Neutrophil (primary cell): ENCODE data around the gene VPS51.

Experiments used
- H3K27ac ChIP-seq: fragments of 200-600 bp; sonication (generic); 2 replicates; pipeline ENCODE4 v1.5.1; 2016; ENCODE audit warnings: mild to moderate bottlenecking, moderate library complexity
- H3K27me3 ChIP-seq: fragments of 200-600 bp; sonication (generic); 2 replicates; pipeline ENCODE4 v1.6.0; 2016; ENCODE audit warnings: mild to moderate bottlenecking
- H3K36me3 ChIP-seq: fragments of 200-600 bp; sonication (generic); 2 replicates; pipeline ENCODE4 v1.5.1; 2017
- H3K4me1 ChIP-seq, 2 experiments: fragments of 200-600 bp in 1 of 2; sonication (generic) in 1 of 2; 1 replicate in 1 of 2; 2 replicates in 1 of 2; pipeline versions ENCODE4 v1.5.1 to v1.6.1; 2013 to 2016; ENCODE audit warnings: low read depth in 1 of 2, low read length in 1 of 2, mild to moderate bottlenecking in 1 of 2, moderate library complexity in 1 of 2; ENCODE audit not compliant: control insufficient read depth in 1 of 2, insufficient read depth in 1 of 2
- H3K4me3 ChIP-seq, 2 experiments: fragments of 200-600 bp in 1 of 2; sonication (generic) in 1 of 2; 1 replicate in 1 of 2; 2 replicates in 1 of 2; pipeline ENCODE4 v1.5.1; 2013 to 2016; ENCODE audit warnings: low read depth in 1 of 2, low read length in 1 of 2, mild to moderate bottlenecking in 1 of 2, moderate library complexity in 1 of 2
- H3K9me3 ChIP-seq: fragments of 200-600 bp; sonication (generic); 2 replicates; pipeline ENCODE4 v1.5.1; 2016
- CTCF ChIP-seq: fragments of 200-600 bp; sonication (generic); IDR thresholded peaks from 2 replicates; pipeline ENCODE4 v1.5.1; 2016; ENCODE audit warnings: antibody characterized with exemption

The VPS51 gene

DNA sequence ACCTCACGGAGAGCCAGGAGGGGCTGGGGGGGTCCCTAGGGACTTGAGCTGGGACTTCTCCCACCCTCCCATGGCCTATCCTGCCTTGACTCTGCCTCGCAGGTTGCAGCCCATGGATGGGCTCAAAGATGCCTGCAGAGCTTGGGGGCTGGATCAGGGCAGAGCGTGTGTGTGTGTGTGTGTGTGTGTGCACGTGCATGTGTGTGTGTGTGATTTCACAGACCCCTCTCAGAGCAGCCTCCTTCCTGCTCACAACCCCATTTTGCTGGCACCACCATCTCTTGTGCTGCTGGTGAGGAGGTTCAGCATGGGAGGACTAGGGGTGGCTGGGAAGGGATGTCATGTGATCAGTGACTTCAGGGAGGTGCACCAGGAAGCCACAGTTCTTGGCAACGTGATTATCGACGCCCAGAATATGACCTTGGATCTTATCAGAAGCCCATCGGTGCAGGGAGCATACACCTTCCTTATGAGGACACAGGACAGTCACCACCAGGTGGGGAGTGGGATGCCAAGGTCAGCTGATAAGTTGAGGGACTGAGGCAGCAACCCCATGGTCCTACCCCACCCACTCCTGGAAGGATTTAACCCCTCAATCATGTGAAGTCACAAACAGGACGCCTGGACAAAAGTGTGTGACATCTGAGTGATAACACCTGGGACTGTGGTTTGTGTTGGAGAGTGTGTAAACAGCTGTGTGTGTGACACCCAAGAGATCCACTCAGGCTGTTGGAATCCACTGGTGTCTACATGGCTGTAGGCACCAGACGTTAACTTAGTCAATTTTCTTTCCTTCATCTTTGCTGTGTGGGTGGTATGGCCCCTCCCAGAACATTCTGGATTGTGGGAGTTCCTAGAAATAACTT is 35.8 kb upstream of the VPS51 start:
- no peak for TF ChIP-seq CTCF
- Histone ChIP-seq H3K4me3 (no peak overlapping the region), H3K27me3 (no peaks in the 10 kb centered on the region), H3K27ac (no peak overlapping the region), H3K4me1 (no peaks in the 10 kb centered on the region), H3K36me3 (no peaks in the 10 kb centered on the region), H3K9me3 (no peaks in the 10 kb centered on the region)

DNA sequence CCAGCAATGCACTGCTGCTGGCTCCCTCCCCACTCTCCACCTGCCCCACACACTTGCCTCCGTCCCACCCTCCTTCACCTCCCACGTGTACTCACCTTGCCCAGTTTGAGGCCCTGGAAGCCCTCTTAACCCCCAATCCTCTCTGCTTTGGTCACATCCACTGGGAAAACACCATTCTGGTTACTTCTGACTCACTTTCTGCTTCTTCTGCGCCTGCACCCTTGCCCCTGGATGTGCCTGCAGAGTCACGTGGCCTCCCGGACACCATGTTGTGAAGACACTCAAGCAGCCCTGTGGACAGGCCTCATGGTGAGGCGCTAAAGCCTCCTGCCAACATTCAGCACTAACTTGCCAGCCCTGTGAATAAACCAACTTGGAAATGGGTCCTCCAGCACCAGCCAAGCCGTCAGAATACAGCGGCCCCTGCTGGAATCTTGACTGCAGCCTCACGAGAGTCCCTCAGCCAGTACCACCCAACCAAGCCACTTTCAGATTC is 35.1 kb upstream of the VPS51 start:
- Histone ChIP-seq H3K9me3 (no peaks in the 10 kb centered on the region), H3K4me3 (no peak overlapping the region), H3K36me3 (no peaks in the 10 kb centered on the region), H3K4me1 (no peaks in the 10 kb centered on the region), H3K27me3 (no peaks in the 10 kb centered on the region), H3K27ac (no peak overlapping the region)
- TF ChIP-seq CTCF, result no peak

DNA sequence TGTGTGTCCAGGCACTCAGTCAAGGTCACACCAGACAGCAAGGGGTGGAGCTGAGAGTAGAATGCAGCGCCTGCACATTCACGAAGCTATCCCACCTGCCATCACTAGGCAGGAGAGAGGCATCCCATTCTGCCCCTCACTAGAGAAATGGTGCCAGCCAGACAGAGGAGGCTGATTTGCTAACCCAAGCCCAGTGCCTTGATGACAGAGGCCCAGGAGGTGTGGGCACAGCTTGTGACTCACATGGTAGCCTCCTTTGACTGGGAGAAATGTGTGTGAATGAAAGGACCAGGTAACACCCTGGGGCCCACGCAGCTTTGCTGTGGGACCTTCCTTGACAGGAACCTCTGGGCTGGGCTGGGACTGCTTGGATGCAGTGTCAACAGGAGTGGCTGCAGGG is 32.5 kb upstream of the VPS51 start:
- H3K36me3 ChIP-seq, result no peaks in the 10 kb centered on the region
- H3K27me3 ChIP-seq, result no peaks in the 10 kb centered on the region
- no peaks in the 10 kb centered on the region for H3K9me3 ChIP-seq
- TF ChIP-seq CTCF, result no peak
- H3K4me3 ChIP-seq, result no peak overlapping the region
- H3K27ac ChIP-seq, result no peak overlapping the region
- no peaks in the 10 kb centered on the region for H3K4me1 ChIP-seq

DNA sequence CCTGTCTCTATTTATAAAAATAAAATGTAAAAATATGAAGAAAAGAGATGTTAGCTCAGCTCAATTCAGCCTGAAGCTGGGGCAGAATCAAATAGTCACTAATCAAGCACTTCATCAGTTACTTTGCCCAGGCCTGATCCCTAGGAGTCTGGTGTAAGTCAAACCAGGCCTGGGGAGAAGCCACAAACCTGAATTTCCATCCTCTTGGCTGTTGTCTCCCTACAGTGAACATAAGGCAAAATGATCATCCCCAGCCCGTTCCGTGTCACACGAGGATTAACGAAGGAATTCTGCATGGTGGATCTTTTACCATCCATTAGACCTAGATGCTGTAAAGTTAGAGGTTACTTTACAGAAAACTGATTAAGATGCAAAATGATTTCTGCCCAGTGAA is 31.2 kb upstream of the VPS51 start:
- H3K36me3 ChIP-seq, result no peaks in the 10 kb centered on the region
- no peaks in the 10 kb centered on the region for H3K27me3 ChIP-seq
- H3K27ac ChIP-seq, result no peak overlapping the region
- no peak overlapping the region for H3K4me3 ChIP-seq
- no peak for TF ChIP-seq CTCF
- H3K4me1 ChIP-seq, result no peaks in the 10 kb centered on the region
- H3K9me3 ChIP-seq, result no peaks in the 10 kb centered on the region

- no peak overlapping the region for H3K27ac ChIP-seq
- no peak overlapping the region for H3K4me3 ChIP-seq
- H3K4me1 ChIP-seq, result no peaks in the 10 kb centered on the region
- TF ChIP-seq CTCF, result no peak
- no peaks in the 10 kb centered on the region for H3K36me3 ChIP-seq
- no peaks in the 10 kb centered on the region for H3K9me3 ChIP-seq
- H3K27me3 ChIP-seq, result no peaks in the 10 kb centered on the region
Observed at GRCh38 chr11:65065851-65066250, 30.2 kb upstream of the VPS51 start.
